SKM-1 treated with dmso at 0.1 percent for 144 hours (cell line): ENCODE results near the gene PPFIBP2.
"Not testable (repeated sequence)": the region's sequence is repeated elsewhere in the genome, so short reads cannot be mapped to it uniquely, and the experiment has no call there.

Source experiments
- DNase-seq: peaks from one replicate; lab custom pipeline; 2025; ENCODE audit not compliant: unreplicated experiment; lab: John Stamatoyannopoulos, UW

The PPFIBP2 gene

DNA sequence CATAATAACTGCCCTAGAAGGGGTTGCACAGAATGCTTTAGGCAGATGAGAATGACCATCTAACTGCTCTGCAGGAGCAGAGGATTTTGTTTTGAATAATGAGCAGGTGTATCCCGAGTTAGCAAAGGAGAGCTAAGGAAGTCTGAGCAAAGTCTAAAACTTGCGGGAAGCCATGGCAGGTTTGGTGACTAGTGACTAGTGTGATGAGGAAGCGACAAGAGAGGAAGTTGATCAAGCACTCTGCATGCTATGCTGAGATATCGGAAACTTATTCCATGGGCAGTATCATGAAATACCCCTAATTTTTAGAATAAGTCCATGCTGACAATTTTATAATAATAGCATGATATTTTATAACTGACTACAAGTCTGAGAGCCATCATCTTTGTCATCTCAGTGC is 15.6 kb upstream of the PPFIBP2 start:
- no peak for DNase-seq

DNA sequence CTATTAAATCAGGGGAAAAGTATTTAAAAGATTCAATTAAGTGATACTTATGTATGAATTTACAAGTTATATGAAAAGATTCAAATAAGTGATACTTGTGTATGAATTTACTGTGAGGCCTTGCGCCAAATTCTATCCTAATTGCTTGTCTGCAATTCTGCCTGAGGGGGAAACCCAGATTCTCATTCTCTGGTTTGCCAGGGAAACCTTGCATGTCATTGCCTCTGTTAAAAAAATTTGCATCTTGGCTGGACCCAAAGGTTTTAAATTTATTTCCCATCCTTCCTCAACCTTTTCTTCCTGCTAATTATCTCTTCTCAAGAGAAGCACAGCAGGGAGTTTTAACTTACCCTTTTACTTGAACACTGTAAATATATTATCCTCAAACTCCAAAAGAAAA is 14.7 kb upstream of the PPFIBP2 start:
- no peak for DNase-seq

DNA sequence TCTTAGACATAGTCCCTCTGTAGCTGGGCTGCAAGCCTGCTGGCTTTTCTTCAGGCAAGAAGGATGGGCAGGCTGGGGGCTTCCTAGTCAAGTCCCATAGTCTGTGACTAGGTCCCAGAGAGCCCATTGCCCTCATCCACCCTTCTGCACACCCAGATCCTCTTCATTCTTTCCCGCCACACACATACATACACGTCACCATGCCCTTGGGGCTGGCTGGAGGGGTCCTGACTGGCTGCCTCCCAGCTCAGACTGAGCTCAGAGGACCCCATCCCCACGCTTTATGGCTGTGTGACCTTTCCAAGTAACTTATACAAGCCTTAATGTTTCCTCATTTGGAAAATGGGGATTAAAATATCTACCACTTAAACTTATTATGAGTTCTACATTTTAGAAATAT is 13.5 kb upstream of the PPFIBP2 start:
- DNase-seq: no peak

DNA sequence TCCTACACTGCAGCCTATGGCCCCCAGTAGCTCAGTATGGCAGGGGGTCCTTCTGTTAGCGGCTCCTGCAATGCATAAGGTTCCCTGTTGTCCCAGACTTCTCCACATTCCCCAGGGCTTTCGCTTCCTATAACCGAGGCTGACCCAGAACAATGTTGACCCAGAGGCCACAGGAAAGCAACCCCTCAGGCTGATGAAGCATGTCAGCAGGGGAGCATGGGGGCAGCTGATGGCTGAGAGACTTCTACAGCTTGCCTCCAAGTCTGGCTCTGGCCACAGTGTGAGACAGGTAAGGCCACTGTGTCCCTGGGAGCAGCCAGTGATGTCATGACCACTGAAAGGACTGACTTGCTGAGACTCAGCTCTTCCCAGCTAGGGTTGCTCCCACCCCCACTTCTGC is 12.5 kb upstream of the PPFIBP2 start:
- DNase-seq: no peak

DNA sequence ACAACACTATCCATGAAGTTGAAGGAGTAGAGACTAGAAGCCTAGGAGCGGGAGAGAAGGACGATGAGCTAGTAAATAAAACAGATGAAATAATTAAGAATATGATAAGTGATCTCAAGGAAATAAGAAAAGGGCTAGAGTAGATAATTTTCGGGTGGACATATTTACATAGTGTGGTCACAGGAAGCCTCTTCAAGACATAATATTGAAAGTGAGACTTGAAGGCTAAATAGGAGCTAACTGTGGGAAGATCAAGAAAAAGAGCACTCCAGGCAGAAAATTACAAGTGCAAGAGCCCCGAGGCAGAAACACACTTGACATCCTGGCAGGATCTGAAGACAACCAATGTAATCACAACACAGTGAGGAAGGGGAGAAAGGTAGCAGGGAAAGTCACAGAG is 11.9 kb upstream of the PPFIBP2 start:
- no peak for DNase-seq

DNA sequence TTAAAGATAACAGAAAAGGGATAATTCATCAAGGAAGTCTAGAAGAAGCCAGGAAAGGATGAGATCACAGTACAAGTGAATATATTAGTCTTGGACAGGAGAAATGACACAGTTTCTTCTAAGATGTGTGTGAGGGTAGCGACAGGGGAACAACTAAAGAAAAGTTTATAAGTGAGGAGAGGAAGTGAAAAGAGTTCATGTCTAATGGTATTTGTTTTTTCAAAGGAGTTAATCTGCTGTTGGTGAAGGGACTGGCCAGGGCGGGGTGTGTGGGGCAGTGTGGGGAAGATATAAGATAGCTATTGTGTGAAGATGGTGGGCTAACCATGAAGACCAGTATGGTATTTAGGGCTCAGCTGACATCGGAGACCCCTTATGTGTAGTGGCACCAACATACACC is 7.6 kb upstream of the PPFIBP2 start:
- no peak for DNase-seq

DNA sequence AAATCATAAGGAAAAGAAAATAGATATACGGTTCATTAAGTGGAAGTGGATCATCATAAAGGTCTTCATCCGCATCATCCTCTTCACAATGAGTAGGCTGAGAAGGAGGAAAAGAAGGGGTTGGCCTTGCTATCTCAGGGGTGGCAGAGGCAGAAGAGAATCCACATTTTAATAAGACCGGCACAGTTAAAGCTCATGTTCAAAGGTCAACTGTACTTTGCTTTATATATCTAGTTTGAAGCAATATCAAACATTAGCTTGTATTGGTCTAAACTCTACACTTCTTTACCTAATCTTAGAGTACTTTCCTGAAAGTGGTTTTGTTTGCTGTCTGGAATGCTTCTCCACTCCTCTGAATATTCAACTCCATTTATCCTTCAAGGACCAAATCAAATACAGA is 5.7 kb upstream of the PPFIBP2 start:
- DNase-seq: no peak

DNA sequence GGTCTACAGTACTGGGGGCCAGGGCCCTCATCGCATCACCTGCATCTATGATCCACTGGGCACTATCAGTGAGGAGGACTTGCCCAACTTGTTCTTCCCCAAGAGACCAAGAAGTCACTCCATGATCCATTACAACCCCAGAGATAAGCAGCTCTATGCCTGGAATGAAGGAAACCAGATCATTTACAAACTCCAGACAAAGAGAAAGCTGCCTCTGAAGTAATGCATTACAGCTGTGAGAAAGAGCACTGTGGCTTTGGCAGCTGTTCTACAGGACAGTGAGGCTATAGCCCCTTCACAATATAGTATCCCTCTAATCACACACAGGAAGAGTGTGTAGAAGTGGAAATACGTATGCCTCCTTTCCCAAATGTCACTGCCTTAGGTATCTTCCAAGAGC is 3.8 kb upstream of the PPFIBP2 start:
- no peak for DNase-seq

DNA sequence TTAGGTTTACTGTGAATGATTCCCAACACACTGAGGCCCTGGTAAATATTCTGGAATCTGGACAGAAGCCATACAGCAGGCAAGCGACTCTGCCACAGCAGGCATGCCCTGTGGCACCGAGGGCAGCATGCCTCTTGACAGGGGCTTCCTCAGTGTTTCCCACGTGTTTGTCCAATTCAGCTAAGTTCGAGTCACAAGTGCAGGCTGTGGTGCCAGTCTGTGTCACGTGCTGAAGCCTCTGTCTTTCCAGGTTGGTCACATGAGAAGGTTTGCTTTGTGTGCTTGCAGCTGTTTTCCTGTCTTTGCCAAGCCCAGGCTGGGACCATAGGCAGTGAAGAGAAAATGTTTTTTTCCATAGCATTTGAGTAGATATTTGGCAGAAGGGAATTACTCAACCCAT is 2.4 kb upstream of the PPFIBP2 start:
- no peak for DNase-seq

DNA sequence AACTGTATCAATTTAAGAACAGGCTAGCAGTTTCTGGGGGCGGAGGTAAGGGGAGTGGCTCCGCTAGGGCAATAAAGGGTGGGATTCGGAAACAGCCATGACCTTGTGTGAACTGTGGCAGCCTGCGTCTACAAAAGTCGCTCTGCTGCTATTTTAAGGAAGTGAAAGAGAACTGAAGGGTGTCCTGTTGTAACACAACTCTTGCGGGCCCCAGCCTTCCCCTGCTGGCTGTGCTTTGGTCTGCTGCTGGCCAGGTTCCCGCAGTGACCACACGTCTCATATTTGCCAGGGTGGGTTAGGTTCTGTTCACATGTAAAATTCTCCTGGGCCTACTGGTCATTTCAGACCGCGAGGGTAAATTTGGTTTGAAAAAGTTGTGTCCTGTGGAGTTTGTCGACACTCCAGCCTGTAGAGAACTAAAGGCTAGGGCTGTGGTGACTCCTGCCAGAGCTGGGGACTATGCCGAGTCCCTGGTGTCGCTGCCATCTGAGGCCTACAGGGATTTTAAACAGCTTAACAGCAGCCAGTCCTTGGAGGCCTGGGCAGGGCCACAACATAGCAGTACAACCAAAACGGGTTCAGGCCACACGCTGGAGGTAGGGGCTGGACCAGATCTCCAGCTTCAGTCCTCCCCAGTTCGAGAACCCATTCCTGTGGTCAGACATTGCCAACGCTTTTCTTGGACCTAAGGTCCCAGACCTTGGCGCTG is 1.1 kb upstream of the PPFIBP2 start:
- peak; percentile 90 for DNase-seq

DNA sequence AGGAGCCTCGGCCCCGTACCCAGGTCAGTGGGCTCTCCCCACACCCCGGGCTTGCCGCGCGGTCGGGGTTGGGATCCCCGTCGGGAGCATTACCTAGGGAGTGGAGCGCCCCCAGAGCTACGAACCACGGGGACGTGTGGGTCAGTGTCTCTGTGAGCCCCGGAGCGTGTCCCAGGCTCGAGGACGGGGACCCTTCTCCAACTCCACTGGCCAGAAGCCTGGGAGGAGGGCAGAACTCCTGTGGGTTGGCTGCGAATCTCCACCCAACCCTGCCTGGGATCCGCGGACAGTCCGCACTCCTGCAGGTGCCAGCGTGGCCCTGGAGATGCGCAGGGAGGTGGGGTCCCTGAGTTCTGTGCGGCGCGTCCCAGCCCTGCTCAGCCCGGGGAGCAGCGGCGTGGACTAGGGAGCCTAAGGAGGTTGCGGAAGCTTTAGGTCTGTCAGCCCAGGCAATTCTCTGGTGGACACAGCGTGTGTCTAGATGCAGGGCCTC is 346 bp downstream of the PPFIBP2 start:
- no peak for DNase-seq

DNA sequence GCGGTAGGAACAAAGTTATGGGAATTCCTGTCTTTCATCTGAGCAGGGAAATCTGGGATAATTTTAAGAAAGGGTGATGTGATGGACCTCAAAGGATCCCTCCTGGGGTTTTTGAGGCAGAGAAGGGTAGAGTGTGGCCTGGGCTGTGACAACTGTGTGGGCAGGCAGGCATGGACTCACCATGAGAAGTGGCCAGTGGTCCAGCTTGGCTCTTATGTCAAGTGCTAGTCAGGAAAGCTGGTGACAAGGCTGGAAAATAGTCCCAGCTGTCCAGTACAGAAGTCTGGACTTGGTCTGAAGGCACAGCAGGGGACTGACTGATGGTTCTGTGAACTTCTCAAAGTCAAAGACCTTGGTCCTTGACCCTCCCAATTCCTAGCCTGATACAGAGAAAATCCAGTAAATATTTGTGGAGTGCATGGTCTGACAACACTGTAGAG is 1.7 kb downstream of the PPFIBP2 start:
- DNase-seq: no peak

DNA sequence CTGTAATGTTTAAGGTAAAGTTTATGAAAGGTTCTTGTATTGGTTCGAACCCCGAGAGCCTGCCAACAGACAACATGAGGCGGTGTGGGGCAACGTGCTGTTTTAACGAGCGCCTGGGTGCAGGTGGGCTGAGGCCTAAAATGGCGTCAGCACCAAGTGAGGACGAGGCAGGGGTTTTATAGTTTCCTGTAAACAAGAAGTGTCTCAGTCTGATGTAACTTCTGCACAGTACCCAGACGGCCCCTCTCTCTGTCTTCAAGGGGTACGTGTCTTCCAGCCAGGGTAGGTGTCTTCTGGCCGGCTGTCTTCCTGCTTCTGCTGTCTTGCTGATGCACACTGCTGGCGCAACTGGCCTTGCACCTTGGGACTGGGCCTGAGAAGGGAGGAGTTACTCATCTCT is 2.7 kb downstream of the PPFIBP2 start:
- DNase-seq: no peak

DNA sequence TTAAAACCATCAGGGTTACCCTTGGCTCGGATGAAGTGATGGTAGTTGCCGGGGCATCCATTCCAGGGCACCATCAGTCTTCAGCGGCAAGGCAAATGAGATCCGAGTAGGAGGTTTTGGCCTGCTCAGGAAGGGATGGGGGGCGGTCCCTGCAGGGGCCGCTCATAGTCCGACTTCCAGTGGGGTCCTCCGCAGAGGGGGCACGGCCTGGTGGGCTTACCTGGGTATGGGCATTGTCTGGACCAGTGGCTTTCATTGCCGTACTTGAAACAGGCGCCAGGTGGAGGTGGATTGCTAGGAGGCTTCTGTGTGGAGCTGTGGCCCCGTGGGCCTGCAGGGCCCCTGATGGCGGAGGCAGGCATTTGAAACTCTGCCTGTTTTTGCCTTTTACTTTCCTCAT is 3.9 kb downstream of the PPFIBP2 start:
- DNase-seq: not testable (repeated sequence)

DNA sequence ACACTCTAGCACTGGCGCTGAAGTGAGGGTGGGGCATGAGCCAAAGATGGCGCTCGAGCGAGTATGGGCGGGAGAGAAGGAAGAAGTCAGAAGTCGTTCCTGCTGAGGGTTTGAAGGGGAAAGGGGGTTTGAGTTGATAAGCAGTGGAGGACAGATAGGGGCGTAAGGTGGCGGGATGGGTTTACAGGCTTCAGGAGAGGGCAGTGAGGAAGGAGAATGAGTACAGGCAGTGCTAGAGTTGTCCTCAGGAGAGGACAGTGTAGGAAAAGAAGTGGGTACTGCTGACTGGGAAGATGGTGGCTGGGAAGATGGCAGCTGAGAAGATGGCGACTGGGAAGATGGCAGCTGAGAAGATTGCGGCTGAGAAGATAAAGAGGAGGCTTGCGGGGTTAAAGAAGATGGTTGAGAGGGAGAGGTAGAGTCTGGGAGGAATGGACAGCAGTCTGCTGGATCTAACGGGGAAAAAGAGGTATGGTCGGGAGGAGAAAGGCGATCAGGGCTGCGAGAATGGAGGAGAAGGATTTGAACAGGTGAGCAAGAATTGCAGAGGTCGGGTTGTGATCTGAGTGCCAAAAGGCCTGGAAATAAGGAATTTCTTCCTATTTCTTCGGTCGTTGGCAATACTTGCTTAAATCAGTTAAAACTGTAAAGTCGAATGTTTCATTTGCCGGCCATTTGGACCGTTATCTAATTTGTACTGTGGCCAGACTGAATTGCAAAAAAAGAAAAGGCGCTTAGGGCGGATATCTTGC is 5.2 kb downstream of the PPFIBP2 start:
- no peak for DNase-seq

DNA sequence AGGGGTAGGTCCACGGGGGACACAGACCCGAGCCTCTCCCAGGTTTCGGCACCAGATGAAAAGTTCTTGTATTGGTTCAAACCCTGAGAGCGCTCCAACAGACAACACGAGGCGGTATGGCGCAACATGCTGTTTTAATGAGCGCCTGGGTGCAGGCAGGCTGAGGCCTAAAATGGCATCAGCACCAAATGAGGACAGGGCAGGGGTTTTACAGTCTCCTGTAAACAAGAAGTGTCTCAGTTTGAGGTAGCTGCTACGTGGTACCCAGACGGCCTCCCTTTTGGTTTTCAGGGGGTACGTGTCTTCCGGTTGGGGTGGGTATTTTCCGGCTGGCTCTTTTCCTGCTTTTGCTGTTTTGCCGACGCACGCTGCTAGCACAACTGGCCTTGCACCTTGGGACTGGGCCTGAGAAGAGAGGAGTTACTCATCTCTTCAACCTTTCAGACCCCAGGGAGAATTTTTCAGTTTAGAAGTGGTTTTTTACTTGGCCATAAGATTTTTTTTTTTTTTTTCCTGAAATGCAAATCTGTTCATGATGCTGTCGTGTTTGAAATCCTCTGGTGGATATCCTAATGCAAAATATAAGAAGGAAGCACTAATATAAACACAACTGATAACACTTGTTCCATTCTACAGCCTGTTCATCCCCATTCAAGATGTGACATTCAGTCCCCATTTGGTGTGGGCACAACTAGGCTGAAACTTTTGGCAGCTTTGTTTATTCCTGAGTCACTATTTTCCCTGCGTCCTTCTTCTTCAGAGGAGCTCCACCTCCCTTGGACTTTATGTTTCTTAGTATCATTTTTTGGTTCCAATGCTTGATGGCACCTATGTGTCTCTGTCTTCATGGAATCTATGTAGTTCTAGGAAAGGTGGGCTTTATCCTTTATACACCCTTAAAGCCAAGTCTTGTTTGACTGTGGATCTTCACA is 6.5 kb downstream of the PPFIBP2 start:
- no peak for DNase-seq

DNA sequence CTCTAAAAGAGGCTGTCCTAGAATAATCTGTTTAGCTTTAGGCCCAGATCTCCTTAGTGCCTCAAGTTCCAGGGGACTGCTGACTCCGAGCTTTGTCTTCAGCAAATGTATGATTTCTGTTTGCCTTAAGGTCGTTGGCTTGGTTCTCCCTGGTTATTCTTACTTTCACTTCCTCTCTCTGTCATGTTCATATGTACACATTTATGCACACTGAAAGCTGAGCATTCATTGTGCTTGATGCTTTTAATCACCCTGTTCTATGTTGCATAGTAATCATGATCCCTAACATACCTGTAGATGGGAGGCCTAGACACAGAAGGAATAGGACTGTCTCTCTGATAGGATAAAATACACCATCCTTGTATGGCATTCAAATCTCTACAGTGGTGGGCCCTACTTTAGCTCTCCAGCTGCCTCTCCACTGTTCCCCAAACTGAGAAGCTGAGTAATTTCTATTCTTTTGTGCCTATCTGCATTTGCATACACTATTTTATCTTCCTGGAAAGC is 7.2 kb downstream of the PPFIBP2 start:
- DNase-seq: peak; percentile 33

DNA sequence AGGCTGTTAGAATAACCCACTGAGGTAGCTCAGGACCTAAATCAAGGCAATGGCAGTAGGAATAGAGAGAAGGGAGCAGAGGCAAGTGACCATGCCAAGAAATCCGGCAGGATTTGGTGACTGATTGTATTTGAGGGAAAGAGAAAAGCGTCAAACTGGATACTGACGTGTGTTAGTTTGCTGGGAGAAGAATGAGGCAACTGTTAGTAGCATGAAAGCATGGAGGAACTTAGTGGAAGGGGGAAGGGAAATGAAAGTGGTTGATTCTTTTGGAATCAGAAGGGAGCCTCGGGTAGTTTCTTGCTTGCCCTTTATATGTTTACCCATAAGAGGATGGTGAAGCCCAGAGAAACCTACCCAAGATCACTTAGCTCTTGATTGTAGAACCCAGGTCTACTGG is 8.3 kb downstream of the PPFIBP2 start:
- DNase-seq: no peak

DNA sequence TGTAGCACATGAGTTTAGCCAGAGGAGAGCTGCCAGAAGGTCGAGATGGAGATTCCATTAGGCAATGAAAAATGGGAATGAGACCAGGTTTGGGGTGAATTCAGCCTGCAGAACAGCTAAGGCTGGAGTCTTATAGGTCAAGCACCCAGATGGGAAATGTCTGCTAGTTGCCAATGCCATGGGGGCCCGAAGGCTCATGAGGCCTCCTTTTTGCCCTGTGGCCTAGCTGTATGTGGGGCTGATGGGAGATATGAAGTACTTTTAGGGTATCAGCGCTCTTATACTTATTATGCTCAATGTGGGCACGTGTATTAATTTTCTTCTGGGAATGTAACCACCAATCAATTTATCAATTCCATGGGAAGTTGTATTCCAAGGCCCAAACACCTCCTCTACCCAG is 8.7 kb downstream of the PPFIBP2 start:
- DNase-seq: no peak

DNA sequence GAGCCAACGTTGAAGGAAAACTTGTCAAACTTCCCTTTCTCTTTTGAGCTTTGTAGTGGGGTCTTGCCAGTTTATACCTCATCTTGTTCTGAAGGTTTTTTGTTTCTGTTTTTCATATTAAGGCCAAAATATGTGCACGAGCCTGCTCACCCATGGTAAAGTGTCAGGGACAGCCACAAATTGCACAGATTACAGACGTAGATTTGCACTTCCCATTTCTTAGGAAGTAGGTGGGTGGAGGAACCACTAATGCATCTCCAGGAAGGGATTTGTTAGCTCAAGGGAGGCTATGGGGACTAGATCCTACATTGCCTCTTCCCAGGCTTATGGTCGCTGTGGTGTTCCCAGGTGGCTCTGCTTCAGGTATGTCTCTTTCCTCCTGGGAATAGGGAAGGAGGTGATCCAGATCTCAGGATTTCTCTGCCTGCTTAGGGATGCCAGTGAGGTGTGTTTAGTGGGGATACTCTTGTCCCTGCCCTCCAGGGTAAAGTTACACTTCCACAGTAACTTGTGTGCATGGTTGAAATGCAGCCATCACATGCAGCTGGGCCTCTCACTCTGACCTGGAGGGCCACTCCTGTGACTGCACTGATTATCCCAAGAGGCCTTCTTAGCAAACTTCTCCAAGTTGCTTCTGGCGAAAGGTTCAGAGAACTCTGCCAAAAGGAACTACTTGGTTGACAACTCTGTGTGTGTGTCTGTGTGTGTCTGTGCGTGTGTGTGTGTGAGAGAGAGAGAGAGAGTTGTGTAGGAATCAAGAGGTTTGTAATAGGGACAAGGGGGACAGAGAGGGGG is 9.8 kb downstream of the PPFIBP2 start:
- peak; percentile 8 for DNase-seq
